Measurements from ENCODE around the gene NFIA.

NFIA gene

GRCh38 chr1:61433646-61434045 lies 351.3 kb downstream of the NFIA start:
- no peak overlapping the region for H3K9ac ChIP-seq (ENCODE audit: low read depth, low read length)
- H3K4me3 ChIP-seq (ENCODE audit: low read depth, low read length), result no peak overlapping the region
- H3K27ac ChIP-seq (ENCODE audit: low read depth, low read length), result no peak overlapping the region
- H3K4me1 ChIP-seq (ENCODE audit: control insufficient read depth, insufficient read depth, low read length), result peaks cover 11% of the 10 kb centered on the region
- H3K36me3 ChIP-seq (ENCODE audit: control insufficient read depth, insufficient read depth, low read length), result no peaks in the 10 kb centered on the region
- H3K9me3 ChIP-seq (ENCODE audit: control insufficient read depth, insufficient read depth, low read length), result no peaks in the 10 kb centered on the region
- no peaks in the 10 kb centered on the region for H3K27me3 ChIP-seq (ENCODE audit: control insufficient read depth, insufficient read depth, low read length)

GRCh38 chr1:61434276-61434675 lies 351.9 kb downstream of the NFIA start:
- Histone ChIP-seq H3K9me3 (ENCODE audit: control insufficient read depth, insufficient read depth, low read length) (no peaks in the 10 kb centered on the region), H3K9ac (ENCODE audit: low read depth, low read length) (no peak overlapping the region), H3K36me3 (ENCODE audit: control insufficient read depth, insufficient read depth, low read length) (no peaks in the 10 kb centered on the region), H3K4me1 (ENCODE audit: control insufficient read depth, insufficient read depth, low read length) (peaks cover 11% of the 10 kb centered on the region), H3K4me3 (ENCODE audit: low read depth, low read length) (no peak overlapping the region), H3K27me3 (ENCODE audit: control insufficient read depth, insufficient read depth, low read length) (no peaks in the 10 kb centered on the region), H3K27ac (ENCODE audit: low read depth, low read length) (no peak overlapping the region)

- Histone ChIP-seq H3K9ac (ENCODE audit: low read depth, low read length) (no peak overlapping the region), H3K4me3 (ENCODE audit: low read depth, low read length) (no peak overlapping the region), H3K4me1 (ENCODE audit: control insufficient read depth, insufficient read depth, low read length) (peaks cover 11% of the 10 kb centered on the region), H3K27me3 (ENCODE audit: control insufficient read depth, insufficient read depth, low read length) (no peaks in the 10 kb centered on the region), H3K27ac (ENCODE audit: low read depth, low read length) (no peak overlapping the region), H3K36me3 (ENCODE audit: control insufficient read depth, insufficient read depth, low read length) (no peaks in the 10 kb centered on the region), H3K9me3 (ENCODE audit: control insufficient read depth, insufficient read depth, low read length) (no peaks in the 10 kb centered on the region)
Measured at GRCh38 chr1:61435226-61435625, 352.9 kb downstream of the NFIA start.

DNA sequence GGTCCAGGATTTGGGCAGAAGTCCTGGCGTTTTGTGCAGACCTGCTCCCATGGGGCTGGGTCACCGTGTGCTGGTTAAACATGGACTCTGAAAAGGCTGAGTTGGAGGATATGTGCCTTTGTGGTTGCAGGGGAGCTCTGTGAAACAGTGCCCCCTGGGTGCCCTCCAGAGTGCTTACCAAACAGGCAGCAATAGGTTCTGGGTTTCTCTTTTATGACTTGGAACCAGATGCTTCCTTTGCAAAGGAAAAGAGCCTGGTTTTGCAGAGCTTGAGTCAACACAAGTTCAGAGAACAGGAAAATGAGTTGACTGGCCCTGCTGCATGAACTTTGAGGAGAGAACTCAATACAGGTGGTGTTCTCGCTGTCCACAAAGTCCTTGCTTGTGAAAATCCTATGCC lies 353.7 kb downstream of the NFIA start:
- H3K9me3 ChIP-seq (ENCODE audit: control insufficient read depth, insufficient read depth, low read length), result no peaks in the 10 kb centered on the region
- H3K9ac ChIP-seq (ENCODE audit: low read depth, low read length), result no peak overlapping the region

GRCh38 chr1:61436491-61437120 lies 354.2 kb downstream of the NFIA start:
- no peaks in the 10 kb centered on the region for H3K9me3 ChIP-seq (ENCODE audit: control insufficient read depth, insufficient read depth, low read length)
- no peaks in the 10 kb centered on the region for H3K36me3 ChIP-seq (ENCODE audit: control insufficient read depth, insufficient read depth, low read length)
- H3K9ac ChIP-seq (ENCODE audit: low read depth, low read length), result no peak overlapping the region
- H3K27me3 ChIP-seq (ENCODE audit: control insufficient read depth, insufficient read depth, low read length), result no peaks in the 10 kb centered on the region
- peaks cover 12% of the 10 kb centered on the region for H3K4me1 ChIP-seq (ENCODE audit: control insufficient read depth, insufficient read depth, low read length)
- H3K27ac ChIP-seq (ENCODE audit: low read depth, low read length), result peak overlapping the region; percentile 80
- no peak overlapping the region for H3K4me3 ChIP-seq (ENCODE audit: low read depth, low read length)

More for the DNA sequence above, 353.7 kb downstream of the NFIA start:
- Histone ChIP-seq H3K27me3 (ENCODE audit: control insufficient read depth, insufficient read depth, low read length) (no peaks in the 10 kb centered on the region), H3K36me3 (ENCODE audit: control insufficient read depth, insufficient read depth, low read length) (no peaks in the 10 kb centered on the region), H3K4me3 (ENCODE audit: low read depth, low read length) (no peak overlapping the region), H3K4me1 (ENCODE audit: control insufficient read depth, insufficient read depth, low read length) (peaks cover 11% of the 10 kb centered on the region), H3K27ac (ENCODE audit: low read depth, low read length) (peak overlapping the region; percentile 80)

- no peaks in the 10 kb centered on the region for H3K36me3 ChIP-seq (ENCODE audit: control insufficient read depth, insufficient read depth, low read length)
- H3K9ac ChIP-seq (ENCODE audit: low read depth, low read length), result no peak overlapping the region
- H3K27me3 ChIP-seq (ENCODE audit: control insufficient read depth, insufficient read depth, low read length), result no peaks in the 10 kb centered on the region
- H3K4me3 ChIP-seq (ENCODE audit: low read depth, low read length), result no peak overlapping the region
- H3K27ac ChIP-seq (ENCODE audit: low read depth, low read length), result no peak overlapping the region
- peaks cover 21% of the 10 kb centered on the region for H3K4me1 ChIP-seq (ENCODE audit: control insufficient read depth, insufficient read depth, low read length)
- H3K9me3 ChIP-seq (ENCODE audit: control insufficient read depth, insufficient read depth, low read length), result no peaks in the 10 kb centered on the region
Measured at GRCh38 chr1:61439234-61439633, 356.9 kb downstream of the NFIA start.

- Histone ChIP-seq H3K4me1 (ENCODE audit: control insufficient read depth, insufficient read depth, low read length) (peaks cover 14% of the 10 kb centered on the region), H3K27ac (ENCODE audit: low read depth, low read length) (no peak overlapping the region), H3K4me3 (ENCODE audit: low read depth, low read length) (no peak overlapping the region), H3K27me3 (ENCODE audit: control insufficient read depth, insufficient read depth, low read length) (no peaks in the 10 kb centered on the region), H3K9ac (ENCODE audit: low read depth, low read length) (no peak overlapping the region), H3K36me3 (ENCODE audit: control insufficient read depth, insufficient read depth, low read length) (no peaks in the 10 kb centered on the region), H3K9me3 (ENCODE audit: control insufficient read depth, insufficient read depth, low read length) (no peaks in the 10 kb centered on the region)
Measured at GRCh38 chr1:61441723-61442262, 359.4 kb downstream of the NFIA start.

DNA sequence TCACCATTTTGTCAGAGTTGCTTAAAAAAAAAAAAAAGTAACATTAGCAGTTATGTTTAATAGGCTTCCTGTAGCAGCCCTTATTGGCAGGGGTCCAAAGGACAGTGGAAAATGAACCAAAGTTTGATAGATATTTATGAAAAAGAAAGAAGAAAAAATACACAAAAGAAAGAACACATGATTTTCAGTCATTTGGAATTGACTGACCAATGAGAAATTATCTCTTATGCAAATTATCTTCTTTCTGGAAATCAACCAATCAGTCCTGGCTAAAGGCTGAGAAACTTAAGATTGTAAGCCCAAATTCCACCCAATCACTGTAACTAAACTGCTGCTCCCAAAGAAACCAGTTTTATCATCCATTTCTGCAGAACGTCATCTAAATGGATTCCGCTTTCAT lies 360.2 kb downstream of the NFIA start:
- H3K27me3 ChIP-seq (ENCODE audit: control insufficient read depth, insufficient read depth, low read length), result no peaks in the 10 kb centered on the region
- H3K9ac ChIP-seq (ENCODE audit: low read depth, low read length), result no peak overlapping the region
- no peak overlapping the region for H3K4me3 ChIP-seq (ENCODE audit: low read depth, low read length)
- H3K36me3 ChIP-seq (ENCODE audit: control insufficient read depth, insufficient read depth, low read length), result no peaks in the 10 kb centered on the region
- no peaks in the 10 kb centered on the region for H3K9me3 ChIP-seq (ENCODE audit: control insufficient read depth, insufficient read depth, low read length)
- no peak overlapping the region for H3K27ac ChIP-seq (ENCODE audit: low read depth, low read length)
- H3K4me1 ChIP-seq (ENCODE audit: control insufficient read depth, insufficient read depth, low read length), result peaks cover 11% of the 10 kb centered on the region; the same call in 1 of the 2 replicates

- Histone ChIP-seq H3K9me3 (ENCODE audit: control insufficient read depth, insufficient read depth, low read length) (no peaks in the 10 kb centered on the region), H3K27ac (ENCODE audit: low read depth, low read length) (no peak overlapping the region), H3K4me1 (ENCODE audit: control insufficient read depth, insufficient read depth, low read length) (peaks cover 11% of the 10 kb centered on the region; the same call in 1 of the 2 replicates), H3K4me3 (ENCODE audit: low read depth, low read length) (no peak overlapping the region), H3K9ac (ENCODE audit: low read depth, low read length) (no peak overlapping the region), H3K27me3 (ENCODE audit: control insufficient read depth, insufficient read depth, low read length) (no peaks in the 10 kb centered on the region), H3K36me3 (ENCODE audit: control insufficient read depth, insufficient read depth, low read length) (no peaks in the 10 kb centered on the region)
Measured at GRCh38 chr1:61444288-61444687, 361.9 kb downstream of the NFIA start.

DNA sequence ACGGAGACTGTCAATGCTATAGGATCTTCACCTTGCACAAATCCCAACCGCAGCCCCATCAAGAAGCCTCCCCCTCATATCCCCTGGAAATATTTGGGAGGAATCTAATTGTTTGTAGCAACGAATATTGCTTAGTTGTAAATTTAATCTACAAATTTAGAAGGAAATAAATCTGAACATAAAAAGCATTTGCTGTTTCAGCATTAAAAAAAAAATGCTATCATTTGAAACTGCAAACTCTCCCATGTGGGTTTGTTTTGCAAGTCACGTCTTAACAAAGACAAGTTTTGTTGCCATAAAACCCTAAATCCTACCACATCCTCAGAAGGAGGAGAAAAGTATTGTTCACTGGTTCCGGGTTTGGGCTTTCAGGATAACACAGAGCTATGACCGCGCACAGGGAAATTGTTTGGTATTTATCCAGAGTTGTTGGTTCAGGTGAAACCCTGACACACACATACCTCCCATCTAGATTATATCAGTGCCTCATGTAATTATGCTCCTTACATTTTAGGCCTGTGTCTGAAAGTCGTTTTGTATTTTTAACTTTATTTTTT lies 363.0 kb downstream of the NFIA start:
- Histone ChIP-seq H3K4me1 (ENCODE audit: control insufficient read depth, insufficient read depth, low read length) (peaks cover 11% of the 10 kb centered on the region; the same call in 1 of the 2 replicates), H3K27me3 (ENCODE audit: control insufficient read depth, insufficient read depth, low read length) (no peaks in the 10 kb centered on the region; the same call in 1 of the 2 replicates), H3K4me3 (ENCODE audit: low read depth, low read length) (no peak overlapping the region), H3K9me3 (ENCODE audit: control insufficient read depth, insufficient read depth, low read length) (no peaks in the 10 kb centered on the region), H3K9ac (ENCODE audit: low read depth, low read length) (no peak overlapping the region), H3K36me3 (ENCODE audit: control insufficient read depth, insufficient read depth, low read length) (no peaks in the 10 kb centered on the region), H3K27ac (ENCODE audit: low read depth, low read length) (no peak overlapping the region)

- Histone ChIP-seq H3K4me1 (ENCODE audit: control insufficient read depth, insufficient read depth, low read length) (peaks cover 10% of the 10 kb centered on the region; the same call in 1 of the 2 replicates), H3K9ac (ENCODE audit: low read depth, low read length) (no peak overlapping the region), H3K27me3 (ENCODE audit: control insufficient read depth, insufficient read depth, low read length) (no peaks in the 10 kb centered on the region; the same call in 1 of the 2 replicates), H3K27ac (ENCODE audit: low read depth, low read length) (no peak overlapping the region), H3K4me3 (ENCODE audit: low read depth, low read length) (no peak overlapping the region), H3K36me3 (ENCODE audit: control insufficient read depth, insufficient read depth, low read length) (no peaks in the 10 kb centered on the region), H3K9me3 (ENCODE audit: control insufficient read depth, insufficient read depth, low read length) (no peaks in the 10 kb centered on the region)
Measured at GRCh38 chr1:61446531-61446991, 364.2 kb downstream of the NFIA start.
